Stimulated activated CD4-positive, alpha-beta T cell treated with anti-CD3 and anti-CD28 coated beads, Interleukin-2, amount 100 ng/mL, for 48 hours (primary cell): Measurements from ENCODE around the gene ZNF367.
A peak's percentile ranks its signal among the peaks of the same experiment; 100 is the strongest.

Source experiments
- DNase-seq, 2 donors: peaks; one replicate each; pipeline ENCODE4 v3.0.0-alpha.2; 2020

The ZNF367 gene

DNA sequence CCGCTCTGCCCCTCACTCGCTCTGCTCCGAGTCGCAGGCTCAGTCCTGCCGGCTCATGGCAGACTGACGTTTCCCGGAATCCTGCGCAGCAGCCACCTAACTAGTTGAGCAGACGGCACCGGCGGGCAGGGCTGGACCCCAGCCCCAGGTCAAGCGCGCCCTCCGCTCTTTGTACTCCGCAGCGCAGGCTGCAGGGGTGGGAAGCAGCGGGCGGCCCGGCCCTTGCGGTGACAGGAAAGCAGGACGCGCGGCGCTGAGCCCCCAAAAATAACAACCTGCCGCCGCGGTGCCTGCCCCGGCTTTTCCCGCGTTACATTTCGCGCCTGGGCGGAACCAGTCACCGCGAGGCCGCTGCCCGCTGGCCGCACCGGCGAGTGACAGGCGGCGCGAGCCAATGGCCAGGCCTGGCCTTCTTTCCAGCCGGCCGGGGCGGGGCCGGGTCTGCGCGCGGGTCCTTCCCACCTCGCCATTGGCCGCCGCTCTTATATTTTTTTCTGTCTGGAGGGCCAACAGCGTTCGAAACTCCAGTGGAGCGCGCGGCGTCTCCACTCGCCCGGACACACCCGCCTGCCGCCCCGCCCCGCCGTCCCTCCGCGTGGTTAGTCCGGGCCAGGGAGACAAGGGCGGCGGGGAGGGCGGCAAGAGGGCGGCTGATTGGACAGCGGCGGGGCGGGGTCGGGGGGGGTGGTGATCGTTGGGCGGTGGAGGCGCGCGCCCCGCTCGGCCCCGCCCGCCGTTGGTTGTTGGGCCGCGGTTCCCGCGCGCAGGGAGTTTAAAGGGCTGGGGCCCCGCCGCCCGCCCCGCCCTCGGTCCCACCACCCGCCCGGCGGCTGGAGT, at the start of gene ZNF367:
Gene ZNF367, minus strand, starts transcription at position 288 of the 837 bp plus-strand sequence. CDS start 338 bp downstream, outside the sequence.
- DNase-seq: peak; percentile 89 to 90

DNA sequence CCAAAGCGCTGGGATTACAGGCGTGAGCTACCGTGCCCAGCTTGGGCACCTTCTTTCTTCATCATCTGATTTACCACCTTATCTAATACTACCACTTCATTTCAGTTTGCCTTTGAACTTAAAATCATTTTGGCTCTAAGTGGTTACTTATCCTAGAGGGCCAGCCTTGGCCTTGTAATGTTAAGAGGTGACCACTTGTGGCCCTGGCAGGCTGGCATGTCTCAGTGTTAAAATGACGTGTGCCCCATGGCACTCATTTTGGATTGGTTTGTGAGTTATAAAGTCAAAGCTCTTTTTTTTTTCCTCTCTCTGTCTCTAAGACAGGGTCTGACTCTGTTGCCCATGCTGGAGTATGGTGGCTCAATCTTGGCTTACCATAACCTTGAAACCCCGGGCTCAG, 49.6 kb upstream of the ZNF367 start:
- DNase-seq: no peak

DNA sequence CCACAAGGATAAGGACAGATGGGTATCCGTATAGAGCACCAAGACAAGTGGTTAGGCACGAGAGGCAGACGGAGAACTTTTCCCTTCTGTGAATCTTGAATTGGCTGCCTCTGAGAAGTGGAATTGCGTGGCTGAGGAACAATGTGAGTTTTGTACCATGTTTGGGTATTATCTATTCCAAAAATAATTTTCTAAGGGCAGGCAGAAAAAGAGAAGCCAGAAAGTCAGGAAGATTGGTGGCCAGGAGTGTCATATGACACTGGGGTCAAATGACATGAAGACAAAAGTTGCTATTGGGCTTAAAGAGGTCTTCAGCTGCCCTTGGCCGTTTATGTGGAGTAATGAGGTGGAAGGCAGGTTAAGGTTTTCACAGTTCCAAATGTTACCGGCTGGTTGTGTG, 46.3 kb upstream of the ZNF367 start:
- no peak for DNase-seq

DNA sequence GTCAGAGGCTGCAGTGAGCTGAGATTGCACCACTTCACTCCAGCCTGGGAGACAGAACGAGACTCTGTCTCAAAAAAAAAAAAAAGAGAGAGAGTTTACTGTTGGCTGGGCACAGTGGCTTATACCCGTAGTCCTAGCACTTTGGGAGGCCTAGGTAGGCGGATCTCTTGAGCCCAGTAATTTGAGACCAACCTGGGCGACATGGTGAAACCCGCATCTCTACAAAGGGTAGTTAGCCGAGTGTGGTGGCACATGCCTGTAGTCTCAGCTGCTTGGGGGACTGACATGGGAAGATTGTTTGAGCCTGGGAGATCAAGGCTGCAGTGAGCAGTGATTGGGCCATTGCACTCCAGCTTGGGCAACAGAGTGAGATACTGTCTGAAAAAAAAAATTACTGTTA, 44.4 kb upstream of the ZNF367 start:
- no peak for DNase-seq

DNA sequence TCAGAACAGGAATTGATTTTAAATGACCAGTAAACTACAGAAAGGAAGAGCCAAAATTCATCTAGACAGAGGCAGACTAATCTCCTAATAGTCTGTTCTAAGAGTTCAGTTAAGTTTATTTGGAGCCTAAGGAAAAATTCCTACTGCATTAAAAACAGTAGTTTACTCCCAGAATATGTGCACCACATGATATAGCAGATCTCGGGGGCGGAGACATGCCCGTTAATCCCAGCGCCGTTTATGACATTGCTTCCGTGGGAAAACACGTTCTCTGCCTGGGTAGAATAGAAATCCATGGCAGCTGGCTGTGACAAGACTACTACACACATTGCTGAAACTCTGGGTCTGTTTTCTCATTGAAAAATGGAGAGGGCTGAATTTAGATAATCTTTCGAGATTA, 43.2 kb upstream of the ZNF367 start:
- no peak for DNase-seq

DNA sequence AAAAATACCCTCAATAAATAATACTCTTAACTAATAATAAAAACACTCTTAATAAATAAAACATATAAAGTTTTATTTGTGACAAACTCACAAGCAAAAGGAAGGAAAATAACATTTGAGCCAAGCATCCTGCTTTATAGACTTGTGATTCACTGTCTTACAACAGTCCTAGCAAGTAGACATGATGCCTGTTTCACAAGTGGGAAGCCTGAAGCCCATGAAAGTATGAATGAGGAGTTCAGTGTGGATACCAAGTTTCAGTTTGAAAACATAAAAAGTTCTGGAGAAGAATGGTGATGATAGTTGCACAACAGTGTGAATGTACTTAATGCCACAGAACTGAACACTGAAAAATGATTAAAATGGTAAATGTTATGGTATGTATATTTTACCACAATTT, 42.7 kb upstream of the ZNF367 start:
- DNase-seq: no peak

DNA sequence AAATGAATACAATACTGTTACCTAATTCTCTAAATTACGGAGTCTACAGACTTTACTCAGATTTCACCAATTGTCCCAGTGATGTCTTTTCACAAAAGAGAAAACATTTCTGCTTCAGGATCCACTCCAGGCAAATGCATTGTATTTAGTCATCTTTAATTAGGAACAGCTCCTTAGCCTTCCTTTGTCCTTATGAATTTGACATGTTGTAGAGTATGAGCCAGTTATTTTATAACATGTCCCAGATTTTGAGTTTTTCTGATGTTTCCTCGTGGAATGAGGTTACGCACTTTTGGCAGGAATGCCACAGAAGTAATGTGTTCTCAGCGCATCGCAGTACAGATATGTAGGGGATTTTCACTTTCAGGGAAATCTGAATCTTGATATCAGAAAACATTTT, 42.3 kb upstream of the ZNF367 start:
- no peak for DNase-seq

DNA sequence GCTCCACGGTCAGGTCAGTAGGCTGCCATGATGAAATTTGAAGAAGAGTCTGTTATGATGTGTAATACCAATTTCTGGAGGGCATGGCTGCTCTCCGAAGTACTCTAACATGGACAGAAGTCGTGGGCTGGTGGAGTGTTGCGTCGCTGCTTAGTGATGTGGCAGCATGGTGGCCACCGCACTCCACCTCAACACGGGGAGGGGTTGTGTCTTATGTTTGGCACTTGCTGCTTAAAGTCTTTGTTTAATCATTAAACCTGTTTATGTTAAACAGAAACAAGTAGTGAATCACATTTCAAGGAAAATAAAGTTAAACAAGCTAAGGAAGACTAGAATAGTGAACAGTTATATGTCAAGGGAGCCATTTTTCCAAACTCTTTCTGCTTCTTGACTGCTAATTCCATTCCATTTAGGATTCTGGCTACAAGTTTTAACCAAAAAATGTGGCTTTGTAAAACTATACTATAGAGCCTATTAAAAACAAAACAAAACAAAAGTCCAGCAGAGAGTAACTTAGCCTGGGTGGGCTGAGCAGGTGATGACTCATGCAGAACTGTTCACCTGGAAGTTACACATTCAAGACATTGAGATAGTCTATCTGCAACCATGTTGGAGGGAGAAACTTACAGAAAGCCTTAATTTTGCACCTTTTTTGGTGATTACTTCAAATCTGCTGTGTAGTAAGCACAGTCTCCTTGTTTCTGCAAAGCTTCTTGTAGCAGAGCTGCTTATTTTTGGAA, 41.3 kb upstream of the ZNF367 start:
- DNase-seq: no peak

DNA sequence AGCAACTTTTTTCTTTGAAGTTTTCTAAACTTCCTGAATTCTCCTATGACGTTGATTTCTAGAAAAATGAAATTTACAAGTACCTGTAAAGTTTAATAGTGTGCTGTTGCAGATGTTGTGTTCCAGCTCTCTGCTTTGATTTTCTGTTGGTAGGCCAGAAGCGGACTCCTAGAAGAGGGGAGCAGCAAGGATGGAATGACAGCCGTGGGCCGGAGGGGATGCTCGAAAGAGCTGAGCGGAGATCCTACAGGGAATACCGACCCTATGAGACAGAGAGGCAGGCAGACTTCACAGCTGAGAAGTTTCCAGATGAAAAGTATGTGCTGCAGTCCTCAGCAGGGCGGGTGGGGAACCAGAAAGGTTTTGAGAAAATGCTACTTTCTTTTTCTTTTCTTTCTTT, 40.1 kb upstream of the ZNF367 start:
- no peak for DNase-seq

DNA sequence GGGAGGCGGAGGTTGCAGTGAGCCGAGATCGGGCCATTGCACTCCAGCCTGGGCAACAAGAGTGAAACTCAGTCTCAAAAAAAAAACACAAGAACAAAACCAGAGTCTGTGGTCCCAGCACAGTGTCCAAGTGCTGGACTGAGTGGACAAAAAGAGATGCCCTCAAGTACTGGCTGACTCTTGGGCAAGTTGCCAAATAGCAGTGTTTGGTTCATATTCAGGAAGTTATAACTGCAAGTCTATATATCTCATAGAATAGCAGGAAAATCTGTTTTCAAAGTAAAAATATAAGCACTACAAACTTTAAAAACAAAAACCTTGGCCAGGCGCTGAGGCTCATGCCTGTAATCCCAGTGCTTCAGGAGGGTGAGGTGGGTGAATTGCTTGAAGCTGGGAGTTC, 39.1 kb upstream of the ZNF367 start:
- no peak for DNase-seq

DNA sequence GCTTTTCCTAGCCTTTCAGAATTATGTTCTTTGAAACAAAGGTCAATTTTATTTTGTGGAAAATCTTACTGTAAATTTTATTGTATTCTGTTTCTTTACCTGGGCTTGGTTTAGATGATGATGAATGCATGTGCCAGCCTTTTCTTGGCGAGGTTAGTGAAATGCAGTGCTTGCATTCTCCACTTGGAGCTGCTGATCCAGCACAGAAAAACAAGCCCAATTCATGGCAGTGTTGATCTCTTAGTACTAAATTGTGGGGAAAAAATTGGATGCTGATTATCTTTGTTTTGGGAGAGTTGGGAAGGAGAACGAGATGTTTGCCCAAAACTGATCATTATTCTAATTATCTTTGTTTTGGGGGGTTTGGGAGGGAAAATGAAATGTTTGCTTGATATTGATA, 35.5 kb upstream of the ZNF367 start:
- no peak for DNase-seq

DNA sequence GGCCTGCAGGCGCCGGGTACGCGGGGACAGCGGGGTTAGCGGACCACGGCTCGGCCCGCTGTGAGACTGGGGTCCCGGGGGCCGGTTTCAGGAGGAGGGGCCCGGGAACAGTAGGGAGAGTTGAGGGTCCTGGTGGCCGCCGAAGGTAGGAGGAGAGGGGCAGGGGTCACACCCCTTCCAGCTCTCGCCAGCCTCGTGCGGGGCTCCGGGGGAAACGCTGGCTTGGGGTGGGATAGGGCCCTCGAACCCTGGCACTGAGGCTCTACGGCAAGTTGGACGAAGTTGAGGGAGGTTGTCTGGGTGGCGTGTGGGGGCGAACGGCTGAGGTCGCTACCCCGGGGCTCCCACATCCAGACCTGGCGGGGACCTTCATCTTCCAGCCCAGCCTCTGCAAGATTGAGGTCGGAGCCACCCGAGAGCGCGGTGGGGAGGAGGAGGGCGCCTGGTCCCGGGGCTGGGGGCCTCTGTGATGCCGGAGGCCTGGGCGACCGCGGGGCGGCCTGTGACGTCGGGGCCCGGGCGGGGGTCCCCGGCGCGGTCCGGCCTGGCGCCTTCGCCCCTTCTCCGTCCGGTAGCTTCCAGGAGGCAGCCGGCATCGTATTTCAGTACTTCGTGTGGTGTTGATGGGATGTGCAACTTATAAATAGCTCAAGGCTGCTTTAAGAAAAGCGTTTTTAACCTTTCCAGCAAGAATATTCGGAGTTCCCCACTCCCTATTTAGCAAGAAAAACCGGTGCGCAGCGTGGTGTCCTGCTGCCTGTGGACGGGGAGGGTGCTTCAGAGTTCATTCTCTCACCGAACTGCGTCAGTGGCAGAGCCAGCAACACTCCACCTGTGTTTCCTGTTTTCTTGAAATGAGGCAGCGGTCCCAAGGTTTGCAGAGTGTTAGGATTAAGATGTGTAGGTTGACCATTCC, 32.7 kb upstream of the ZNF367 start:
- DNase-seq: peak; percentile 12 to 24

DNA sequence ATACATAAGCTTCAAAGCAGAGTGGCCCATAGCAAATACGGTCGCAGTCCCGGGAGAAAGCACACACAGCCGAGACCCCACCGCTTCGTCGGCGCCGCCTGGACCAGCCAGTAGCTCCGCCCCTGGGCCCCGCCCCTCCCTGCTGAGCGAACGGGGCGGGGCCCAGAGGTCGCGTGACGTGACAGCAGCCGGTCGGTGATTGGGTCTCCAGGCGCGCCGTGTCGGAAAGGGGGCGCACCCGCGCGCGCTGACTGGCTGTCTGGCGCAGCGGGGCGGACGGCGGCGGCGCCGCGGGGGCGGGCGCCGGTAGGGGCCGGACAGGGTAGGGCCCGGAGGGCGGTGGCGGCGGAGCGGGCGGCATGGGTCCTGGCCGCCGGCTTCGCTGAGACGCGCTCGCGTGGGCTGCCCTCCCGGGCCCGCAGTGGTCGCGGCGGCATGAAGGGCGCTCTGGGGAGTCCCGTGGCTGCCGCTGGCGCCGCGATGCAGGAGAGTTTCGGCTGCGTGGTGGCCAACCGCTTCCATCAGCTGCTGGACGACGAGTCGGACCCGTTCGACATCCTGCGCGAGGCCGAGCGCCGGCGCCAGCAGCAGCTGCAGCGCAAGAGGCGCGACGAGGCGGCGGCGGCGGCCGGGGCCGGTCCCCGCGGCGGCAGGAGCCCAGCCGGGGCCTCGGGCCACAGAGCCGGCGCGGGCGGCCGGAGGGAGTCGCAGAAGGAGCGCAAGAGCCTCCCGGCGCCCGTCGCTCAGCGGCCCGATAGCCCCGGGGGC, 31.9 kb upstream of the ZNF367 start, which contains the start of gene HABP4:
Gene HABP4, plus strand, starts transcription at position 325 of the 768 bp plus-strand sequence. Its CDS starts 111 bp downstream, at position 436.
- DNase-seq: peak; percentile 95 to 96

DNA sequence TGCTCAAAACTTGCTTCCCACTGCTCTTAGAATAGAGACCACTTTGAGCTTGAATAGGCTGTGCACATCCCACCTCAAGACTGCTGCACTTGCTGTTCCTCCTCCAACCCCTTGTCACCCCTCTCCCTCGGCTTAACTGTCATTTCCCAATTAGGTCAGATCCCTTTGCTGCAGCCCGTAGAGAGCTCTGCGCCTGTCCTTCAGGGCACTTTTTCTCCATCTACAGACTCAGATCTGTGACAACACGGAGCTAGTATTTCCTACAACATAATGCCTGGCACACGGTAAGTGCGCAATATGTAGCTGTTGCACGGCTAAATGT, 31.3 kb upstream of the ZNF367 start:
- DNase-seq: peak; percentile 4 to 5

DNA sequence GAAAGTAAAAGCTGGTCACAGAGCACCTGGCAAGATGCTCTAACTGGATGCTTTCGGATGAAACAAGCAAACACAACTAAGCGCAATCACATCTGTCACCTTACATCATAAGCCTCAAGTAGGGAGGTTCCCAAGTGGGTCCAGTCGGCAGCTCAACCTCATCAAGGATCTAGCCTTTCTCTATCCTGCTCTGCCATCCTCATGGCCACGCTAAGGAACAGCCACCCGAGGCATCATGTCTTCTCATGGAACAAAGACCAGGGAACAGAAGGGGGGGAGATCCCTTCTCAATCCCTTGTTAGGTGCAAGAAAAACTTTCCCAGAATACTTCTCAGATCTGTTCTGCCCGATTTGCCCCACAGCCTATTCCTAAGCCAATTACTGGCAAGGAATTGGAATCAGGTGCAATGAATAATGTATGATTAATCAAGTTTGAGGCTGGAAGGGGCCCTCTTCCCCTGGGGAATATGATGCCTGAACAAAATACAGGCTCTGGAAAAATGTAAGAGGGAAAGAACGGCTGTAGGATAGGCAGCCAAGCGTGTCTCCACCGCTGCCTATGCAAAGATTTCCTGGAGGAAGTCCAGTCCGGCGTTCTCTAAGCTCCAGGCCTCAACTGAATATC, 30.5 kb upstream of the ZNF367 start:
- no peak for DNase-seq

DNA sequence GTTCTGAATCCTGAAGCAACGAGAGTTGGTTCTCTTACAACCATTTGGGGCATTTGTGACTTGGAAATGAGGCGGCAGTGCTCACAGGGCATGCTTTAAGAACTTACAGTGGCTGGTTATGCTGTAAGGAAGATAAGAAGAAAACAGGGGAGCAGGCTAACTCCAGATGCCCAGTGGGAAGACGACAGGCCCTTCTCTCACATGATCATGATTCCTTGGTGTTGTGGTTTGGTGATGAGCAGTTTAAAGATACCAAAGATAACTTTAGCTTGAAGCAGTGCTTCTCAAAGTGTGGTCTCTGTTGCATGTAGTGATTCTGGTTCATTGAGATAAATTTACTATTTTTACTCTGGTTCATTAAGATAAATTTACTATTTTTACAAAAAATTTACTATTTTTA, 29.2 kb upstream of the ZNF367 start:
- DNase-seq: no peak

DNA sequence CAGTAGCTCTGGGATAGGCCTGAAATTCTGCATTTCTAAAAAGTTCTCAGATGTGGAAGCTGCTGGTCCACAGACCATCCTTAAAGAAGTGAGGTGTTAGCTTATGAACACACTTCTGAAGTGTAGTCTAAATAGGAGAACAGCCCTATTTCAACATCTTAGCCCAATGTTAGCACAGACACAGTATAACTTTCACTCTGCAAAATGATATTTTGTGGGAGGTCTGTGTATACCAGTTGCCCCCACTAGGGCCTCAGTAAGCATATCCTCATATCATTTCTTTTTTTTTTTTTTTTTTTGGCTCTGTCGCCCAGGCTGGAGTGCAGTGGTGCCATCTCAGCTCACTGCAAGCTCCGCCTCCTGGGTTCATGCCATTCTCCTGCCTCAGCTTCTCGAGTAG, 24.3 kb upstream of the ZNF367 start:
- no peak for DNase-seq

DNA sequence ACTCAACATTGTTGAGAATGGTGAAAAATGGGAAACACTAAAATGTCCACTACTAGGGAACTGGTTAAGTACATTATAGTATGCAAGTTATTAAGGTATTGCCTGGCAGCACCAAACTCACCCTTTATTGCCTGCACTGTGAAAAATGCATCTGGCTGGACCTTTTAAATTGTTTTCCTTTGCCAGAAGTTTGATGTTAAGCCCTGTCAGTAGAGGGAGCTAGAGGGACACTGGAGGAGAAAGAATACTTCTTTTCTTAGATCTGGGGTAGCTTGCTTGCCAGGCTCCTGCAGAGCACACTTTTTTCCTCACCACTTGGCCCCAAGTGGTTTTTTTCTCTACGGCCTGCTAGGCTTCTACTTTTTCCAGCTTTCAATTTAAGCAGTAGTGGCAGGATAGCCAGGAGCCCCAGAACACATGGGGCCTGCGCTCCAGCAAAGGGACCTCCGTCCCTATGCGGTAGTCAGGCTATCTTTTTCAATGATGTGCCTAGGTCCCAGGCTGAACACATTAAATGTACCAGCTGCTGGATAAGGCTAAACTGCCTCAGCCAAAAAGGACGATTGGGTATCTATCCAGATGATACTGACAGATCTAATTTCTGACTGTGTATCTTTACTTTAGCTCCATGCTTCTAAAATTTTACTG, 23.8 kb upstream of the ZNF367 start:
- peak in 1 of 2 donors; percentile 14 for DNase-seq

DNA sequence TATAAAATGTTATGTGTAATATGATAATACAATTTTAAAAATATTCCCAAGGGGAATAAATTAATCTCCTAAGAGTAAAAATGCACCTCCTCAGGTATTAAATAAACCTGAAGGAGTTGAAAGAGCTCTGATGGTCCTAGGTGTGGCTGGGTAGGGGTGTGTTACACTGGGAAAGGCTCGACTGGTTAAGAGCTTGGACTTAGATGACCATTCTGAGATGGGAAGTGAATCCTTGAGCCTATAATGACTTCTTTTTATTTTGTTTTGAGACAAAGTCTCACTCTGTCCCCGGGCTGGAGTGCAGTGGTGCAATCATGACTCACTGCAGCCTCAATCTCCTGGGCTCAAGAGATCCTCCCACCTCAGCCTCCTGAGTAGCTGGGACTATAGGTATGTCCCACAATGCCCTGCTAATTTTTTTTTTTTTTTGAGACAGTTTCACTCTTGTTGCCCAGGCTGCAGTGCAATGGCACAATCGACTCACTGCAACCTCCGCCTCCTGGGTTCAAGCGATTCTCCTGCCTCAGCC, 22.6 kb upstream of the ZNF367 start:
- no peak for DNase-seq

DNA sequence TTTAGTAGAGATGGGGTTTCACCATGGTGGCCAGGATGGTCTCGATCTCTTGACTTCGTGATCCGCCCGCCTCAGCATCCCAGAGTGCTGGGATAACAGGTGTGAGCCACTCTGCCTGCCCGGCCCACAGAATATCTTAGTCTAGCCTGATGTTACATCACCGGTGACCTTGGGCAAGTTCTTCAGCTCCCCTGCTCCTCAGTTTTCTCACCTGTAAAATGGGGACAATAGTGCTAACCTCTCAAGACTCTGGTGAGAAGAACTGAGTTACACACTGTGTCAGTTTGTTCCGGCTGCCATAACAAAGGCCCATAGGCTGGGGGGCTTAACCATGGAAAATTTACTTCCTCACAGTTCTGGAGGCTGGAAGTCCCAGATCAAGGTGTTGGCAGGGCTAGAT, 19.3 kb upstream of the ZNF367 start:
- no peak for DNase-seq

DNA sequence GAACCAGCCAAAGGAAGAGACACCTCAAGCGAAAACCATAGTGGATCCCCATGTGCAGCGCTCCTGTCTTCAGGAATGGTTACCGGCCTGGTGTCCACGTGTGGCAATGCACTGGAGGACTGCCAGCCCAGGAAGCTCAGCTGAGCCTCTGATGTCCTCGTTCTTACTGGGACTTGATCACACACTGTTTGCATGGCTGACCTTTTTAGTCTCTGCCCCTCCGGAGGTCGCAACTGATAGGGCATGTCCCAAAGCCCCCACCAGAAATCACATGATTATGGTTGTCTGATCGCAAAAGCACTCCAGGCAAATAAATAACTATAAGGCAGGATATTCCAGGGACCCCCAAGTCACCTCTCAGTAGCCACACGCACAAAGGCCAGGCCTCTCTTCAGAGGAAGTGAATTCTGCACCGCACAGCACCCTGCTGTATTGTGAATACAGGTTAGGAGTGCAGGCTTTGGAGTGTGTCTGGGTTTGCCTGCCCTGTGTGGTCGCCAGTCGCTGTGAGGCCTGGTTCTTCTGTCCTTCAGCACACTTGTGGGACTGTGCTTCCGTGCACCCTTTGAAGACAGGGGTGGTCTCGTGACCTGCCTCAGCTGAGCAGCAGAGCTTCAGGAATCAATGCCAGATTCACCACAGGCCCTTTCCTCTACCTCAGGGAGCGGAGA, 18.4 kb upstream of the ZNF367 start:
- DNase-seq: no peak
